Upper lobe of left lung (tissue), 6 donors: ENCODE results near the gene PIP5K1C. TPM values are rescaled to one million over a fixed set of nuclear protein-coding genes. Genes with fewer than 3 reads are reported as not detected.

Experiments used
- ATAC-seq, 2 donors: fragments of 200-7000 bp; cut with Tn5 transposase; one replicate each; pipeline ENCODE4 v1.9.1; 2022; ENCODE audit warnings: mild to moderate bottlenecking in 2 of 2, moderate library complexity in 2 of 2; ENCODE audit not compliant: low FRiP score in 2 of 2
- DNase-seq, 2 donors: peaks; one replicate each; pipeline ENCODE4 v3.0.0-alpha.2; 2019 to 2020
- H3K27ac ChIP-seq, 4 donors: fragments of 200-600 bp; sonication (generic); one replicate each; pipeline ENCODE4 v1.5.1; 2016 to 2019
- H3K27me3 ChIP-seq, 4 donors: fragments of 200-600 bp; sonication (generic); one replicate each; pipeline ENCODE4 v1.5.1; 2017 to 2019
- H3K36me3 ChIP-seq, 4 donors: fragments of 200-600 bp; sonication (generic); one replicate each; pipeline ENCODE4 v1.5.1; 2016 to 2019
- H3K4me1 ChIP-seq, 4 donors: fragments of 200-600 bp; sonication (generic); one replicate each; pipeline ENCODE4 v1.5.1; 2018 to 2019
- H3K4me3 ChIP-seq, 4 donors: fragments of 200-600 bp; sonication (generic); one replicate each; pipeline ENCODE4 v1.5.1; 2017 to 2019; ENCODE audit warnings: mild to moderate bottlenecking in 2 of 4, moderate library complexity in 1 of 4
- H3K9me3 ChIP-seq, 4 donors: fragments of 200-600 bp; sonication (generic); one replicate each; pipeline ENCODE4 v1.5.1; 2018 to 2019
- CTCF ChIP-seq, 6 experiments: fragments of 450-650 bp in 4 of 6; fragments of 200-600 bp in 2 of 6; sonication (generic) in 2 of 6; IDR thresholded peaks; one replicate each; pipeline ENCODE4 v1.5.1; 2016 to 2019; ENCODE audit warnings: antibody characterized with exemption in 6 of 6
- EP300 ChIP-seq, 4 donors: sonication (generic); formaldehyde crosslinking; IDR thresholded peaks; one replicate each; pipeline ENCODE4 v1.5.1; 2017; ENCODE audit warnings: antibody characterized with exemption in 4 of 4, control low read depth in 2 of 4
- POLR2A ChIP-seq, 4 donors: fragments of 450-650 bp; IDR thresholded peaks; one replicate each; pipeline ENCODE4 v1.5.1; 2016 to 2017; ENCODE audit warnings: antibody characterized with exemption in 4 of 4, mild to moderate bottlenecking in 2 of 4
- POLR2AphosphoS5 ChIP-seq, 2 donors: sonication (generic); formaldehyde crosslinking; IDR thresholded peaks; one replicate each; pipeline ENCODE4 v1.5.1; 2017; ENCODE audit warnings: antibody characterized with exemption in 2 of 2
- WGBS, 2 donors: methylation state at CpG; one replicate each; pipeline ENCODE4 v1.1.5; 2017 to 2018; 5-methylcytosine and 5-hydroxymethylcytosine counted together
- total RNA-seq, 6 donors: library from RNA; depleted of rRNA in 4 of 6; stranded (reverse); fragments of >200 nt in 4 of 6; gene quantifications; one replicate each; pipeline versions ENCODE4 v1.1.0 to v1.2.1, GENCODE V29; 2016 to 2021
- donor health status: DM: no; HTN: no; CAD: no; lungs with moderate emphysema.
- donor health status: DM: no; HTN: yes; CAD: no; lungs with severe emphysema.

PIP5K1C gene
- total RNA-seq, 6 donors from 2014 or later: 24.6 to 64.1 (median 43.1) TPM

GRCh38 chr19:3720349-3720917, 20.2 kb upstream of the PIP5K1C start:
- no peaks in the 10 kb centered on the region for H3K36me3 ChIP-seq
- H3K9me3 ChIP-seq: no peaks in the 10 kb centered on the region
- H3K4me1 ChIP-seq: peaks cover 16 to 31% (median 24%) of the 10 kb centered on the region in 4 donors
- no peak overlapping the region for H3K27ac ChIP-seq
- WGBS, 2 donors: 30 to 36% methylated on average over 9 of the region's 9 CpGs
- ATAC-seq (no peak), DNase-seq (no peak)
- TF ChIP-seq POLR2A (IDR thresholded peaks at IDR 0.05) (no peak), CTCF (IDR thresholded peaks at IDR 0.05) (no peak), POLR2AphosphoS5 (IDR thresholded peaks at IDR 0.05) (no peak), EP300 (IDR thresholded peaks at IDR 0.05) (no peak)
- H3K27me3 ChIP-seq: peaks cover 3 to 20% (median 12%) of the 10 kb centered on the region in 4 donors
- no peak overlapping the region for H3K4me3 ChIP-seq

GRCh38 chr19:3719868-3720267, 19.6 kb upstream of the PIP5K1C start:
- Histone ChIP-seq H3K27me3 (peaks cover 3 to 20% (median 12%) of the 10 kb centered on the region in 4 donors), H3K4me3 (no peak overlapping the region), H3K36me3 (no peaks in the 10 kb centered on the region), H3K27ac (no peak overlapping the region), H3K4me1 (peaks cover 16 to 31% (median 24%) of the 10 kb centered on the region in 4 donors), H3K9me3 (no peaks in the 10 kb centered on the region)
- ATAC-seq (no peak), DNase-seq (no peak)
- 88 to 93% methylated on average over 4 of the region's 4 CpGs for WGBS, 2 donors
- no peak for TF ChIP-seq POLR2A (IDR thresholded peaks at IDR 0.05)
- no peak for TF ChIP-seq CTCF (IDR thresholded peaks at IDR 0.05)
- TF ChIP-seq EP300 (IDR thresholded peaks at IDR 0.05): no peak
- TF ChIP-seq POLR2AphosphoS5 (IDR thresholded peaks at IDR 0.05): no peak

- Histone ChIP-seq H3K9me3 (no peaks in the 10 kb centered on the region), H3K36me3 (no peaks in the 10 kb centered on the region), H3K4me3 (no peak overlapping the region), H3K27ac (no peak overlapping the region), H3K4me1 (peaks cover 10 to 25% (median 22%) of the 10 kb centered on the region in 4 donors), H3K27me3 (peaks cover 0 to 6% (median under 1%) of the 10 kb centered on the region in 4 donors)
- WGBS, 2 donors: 75 to 92% methylated on average over 15 to 16 of the region's 16 CpGs
- ATAC-seq (no peak), DNase-seq (peak in 1 of 2 donors; percentile 60)
- TF ChIP-seq POLR2A (IDR thresholded peaks at IDR 0.05) (no peak), POLR2AphosphoS5 (IDR thresholded peaks at IDR 0.05) (no peak), EP300 (IDR thresholded peaks at IDR 0.05) (no peak), CTCF (IDR thresholded peaks at IDR 0.05) (no peak)
These were observed 15.9 kb upstream of the PIP5K1C start for GRCh38 chr19:3716147-3716668.

GRCh38 chr19:3712663-3713611, 12.7 kb upstream of the PIP5K1C start:
- peak overlapping the region; percentile 57 to 75 (median 63) for H3K27ac ChIP-seq
- WGBS, 2 donors: 34% methylated on average over 23 of the region's 23 CpGs
- no peak for TF ChIP-seq EP300 (IDR thresholded peaks at IDR 0.05)
- no peak for TF ChIP-seq CTCF (IDR thresholded peaks at IDR 0.05)
- no peak for TF ChIP-seq POLR2AphosphoS5 (IDR thresholded peaks at IDR 0.05)

More at GRCh38 chr19:3712663-3713611, 12.7 kb upstream of the PIP5K1C start:
- Histone ChIP-seq H3K9me3 (no peaks in the 10 kb centered on the region), H3K4me3 (no peak overlapping the region), H3K27me3 (no peaks in the 10 kb centered on the region), H3K4me1 (peaks cover 4 to 17% (median 12%) of the 10 kb centered on the region in 4 donors), H3K36me3 (no peaks in the 10 kb centered on the region)
- ATAC-seq: peak; percentile 35 to 70
- peak in 1 of 2 donors; percentile 71 for DNase-seq
